GF-D8 (cell line): Measurements from ENCODE around the gene ZNF385D.

Experiments
- DNase-seq: peaks from one replicate; lab custom pipeline; 2025; lab: John Stamatoyannopoulos, UW

Gene ZNF385D

DNA sequence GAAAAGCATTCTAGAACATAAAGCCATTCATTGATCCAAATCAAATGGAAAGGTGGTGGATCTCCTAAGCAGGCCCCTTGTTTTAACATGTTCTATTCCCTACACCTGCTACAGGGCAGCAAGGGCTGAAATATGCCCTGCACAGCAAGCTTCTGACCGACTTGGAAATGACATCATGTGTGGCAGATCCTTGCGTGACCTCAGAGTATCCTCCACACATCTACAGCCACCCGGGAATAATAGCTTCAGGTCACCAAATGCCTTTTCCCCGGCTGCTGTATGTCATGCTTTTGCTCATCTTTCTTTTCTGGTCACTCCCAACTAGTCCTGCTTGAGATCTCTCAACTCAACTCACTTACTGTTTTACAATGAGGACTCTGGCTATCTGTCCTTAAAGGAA is 158.2 kb downstream of the ZNF385D start:
- no peak for DNase-seq

DNA sequence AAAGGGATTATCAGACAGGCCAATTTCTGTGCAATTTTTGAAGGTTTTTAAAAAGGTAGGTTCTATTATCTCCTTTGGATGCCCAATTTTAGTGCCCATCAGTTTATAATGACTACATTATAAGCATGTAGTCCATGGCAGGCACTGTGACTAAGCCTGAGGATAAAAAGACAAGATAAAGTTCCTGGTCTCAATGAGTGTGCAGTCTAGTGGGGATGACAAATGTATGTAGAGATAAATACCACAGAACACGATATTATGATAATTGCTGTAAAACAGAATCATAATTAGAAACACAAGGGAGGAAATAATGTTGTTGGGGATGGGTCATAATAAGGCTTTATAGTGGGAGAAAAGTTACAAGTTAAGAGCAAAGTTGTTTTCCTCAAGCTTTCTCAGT is 163.1 kb downstream of the ZNF385D start:
- DNase-seq: no peak

DNA sequence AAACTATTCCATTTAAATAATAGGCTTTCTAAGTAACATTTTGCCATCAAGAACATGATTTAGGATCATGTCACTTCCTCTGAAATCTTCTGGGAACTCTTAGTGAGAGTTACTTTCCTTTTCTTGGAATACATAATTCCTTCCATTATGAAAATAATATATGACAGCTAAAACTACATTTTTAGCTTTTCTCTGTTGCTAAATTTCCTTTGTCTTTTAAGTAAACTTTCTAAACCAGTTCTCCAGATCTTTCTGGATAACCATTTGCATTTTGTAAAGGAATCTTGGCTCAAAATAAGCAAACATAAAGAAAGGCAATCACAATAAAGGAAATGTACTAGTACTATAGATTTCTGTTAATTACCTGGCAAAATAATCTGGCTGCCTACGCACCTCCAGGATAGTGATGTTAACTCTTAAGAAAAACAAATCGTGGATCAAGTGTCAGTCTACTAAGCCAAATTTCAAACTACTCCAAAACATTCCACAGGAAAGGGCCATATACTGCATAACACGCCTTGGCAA is 165.7 kb downstream of the ZNF385D start:
- no peak for DNase-seq

DNA sequence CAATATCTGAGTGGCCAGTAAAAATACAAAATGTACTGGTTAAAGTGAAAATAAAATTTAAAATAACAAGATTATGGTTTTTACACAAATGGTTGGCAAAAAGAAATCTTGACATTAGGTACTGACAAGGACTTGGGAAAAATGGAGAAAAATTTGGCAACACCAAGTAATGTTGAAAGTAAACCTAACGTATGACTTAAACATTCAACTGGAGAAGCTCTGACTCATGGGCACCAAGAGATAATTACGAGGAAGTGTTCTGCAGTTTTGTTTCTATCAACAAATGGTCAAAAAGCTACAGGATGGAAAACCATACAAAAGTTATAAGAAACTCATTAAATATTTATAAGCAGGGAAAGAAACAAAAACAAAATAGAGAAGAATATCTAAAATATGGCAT is 177.7 kb downstream of the ZNF385D start:
- no peak for DNase-seq

DNA sequence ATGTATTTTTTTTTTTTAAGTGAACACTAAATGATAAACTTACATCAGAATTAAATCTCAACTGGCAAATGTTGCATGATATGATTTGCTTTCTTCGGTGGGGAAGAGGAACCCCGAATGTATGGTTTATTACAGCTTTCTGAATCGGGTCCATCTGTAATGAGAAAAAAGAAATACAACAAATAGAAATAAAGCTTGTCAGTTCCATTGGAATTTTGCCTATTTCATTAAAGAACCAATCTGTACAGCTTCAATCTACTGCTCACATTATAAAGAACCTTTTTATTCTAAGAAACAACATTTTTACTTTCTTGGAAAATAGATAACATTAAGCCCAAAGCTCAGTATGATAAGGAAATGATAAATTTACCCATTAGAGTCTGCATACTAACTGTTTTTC is 186.5 kb downstream of the ZNF385D start:
- no peak for DNase-seq

DNA sequence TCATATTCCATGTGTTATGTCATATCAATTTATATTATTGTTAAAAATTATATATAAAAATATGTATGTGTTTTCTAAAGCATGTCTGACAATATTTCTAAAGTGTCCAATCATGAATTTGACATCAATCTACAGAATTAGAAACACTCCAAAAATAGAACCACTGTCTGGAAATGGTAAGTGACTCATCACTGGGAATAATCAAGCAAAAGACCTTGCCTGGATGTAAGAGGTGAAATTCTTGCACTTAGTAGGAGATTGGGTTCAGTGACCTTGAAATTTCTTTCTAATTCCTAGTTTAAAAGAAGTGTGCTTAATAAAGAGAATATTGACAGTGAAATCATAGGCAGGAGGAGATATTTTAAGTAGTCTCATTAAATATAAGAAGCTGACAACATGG is 188.8 kb downstream of the ZNF385D start:
- DNase-seq: no peak

DNA sequence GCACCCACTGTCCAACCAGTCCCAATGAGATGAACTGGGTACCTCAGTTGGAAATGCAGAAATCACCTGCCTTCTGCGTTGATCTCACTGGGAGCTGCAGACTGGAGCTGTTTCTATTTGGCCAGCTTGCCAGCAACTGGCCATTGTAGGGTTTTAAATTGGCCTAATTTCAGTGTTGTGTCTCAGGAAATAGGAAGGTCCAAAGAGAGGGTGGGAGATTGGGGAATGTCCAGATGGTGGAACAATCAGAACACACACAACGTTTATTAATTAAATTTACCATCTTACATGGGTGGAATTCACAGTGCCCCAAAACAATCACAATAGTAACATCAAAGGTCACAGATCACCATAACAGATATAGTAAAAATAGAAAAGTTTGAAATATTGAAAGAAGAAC is 189.5 kb downstream of the ZNF385D start:
- no peak for DNase-seq

DNA sequence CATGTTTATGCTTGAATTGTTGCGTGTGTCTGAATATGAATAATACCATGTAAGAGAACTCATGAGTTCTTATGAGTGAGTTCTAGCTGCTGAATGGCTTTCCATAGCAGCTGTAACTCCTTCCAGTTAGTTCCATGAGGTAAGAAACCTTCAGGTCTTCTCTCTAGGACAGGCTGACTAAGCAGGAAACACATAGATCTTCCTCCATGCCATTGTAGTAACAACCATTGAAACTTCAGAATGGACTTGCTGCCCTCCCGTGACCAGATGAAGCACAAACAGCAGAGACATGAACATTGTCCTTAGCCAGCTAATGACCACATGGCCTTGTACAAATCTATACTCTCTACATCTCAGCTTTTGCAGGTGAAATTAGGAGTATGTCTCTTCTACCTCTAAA is 200.0 kb downstream of the ZNF385D start:
- DNase-seq: no peak

DNA sequence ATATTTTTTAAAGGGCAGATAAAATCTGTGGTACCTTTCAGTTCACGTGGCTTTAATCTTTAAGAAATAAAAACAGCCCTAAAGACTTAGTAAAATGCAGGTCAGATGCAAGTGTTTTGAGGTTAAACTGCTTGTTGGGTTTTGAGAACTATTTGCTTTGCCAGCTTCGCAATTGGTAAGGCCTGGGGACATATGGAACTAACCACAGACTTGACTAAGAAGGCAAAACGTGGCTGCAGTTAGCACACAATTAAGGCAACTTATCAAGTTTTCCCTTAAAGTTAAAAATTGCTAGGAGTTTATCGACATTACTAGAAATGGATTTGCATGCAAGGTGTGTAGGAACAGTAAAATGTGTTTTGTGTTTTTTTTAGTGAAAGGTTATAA is 206.9 kb downstream of the ZNF385D start:
- no peak for DNase-seq

DNA sequence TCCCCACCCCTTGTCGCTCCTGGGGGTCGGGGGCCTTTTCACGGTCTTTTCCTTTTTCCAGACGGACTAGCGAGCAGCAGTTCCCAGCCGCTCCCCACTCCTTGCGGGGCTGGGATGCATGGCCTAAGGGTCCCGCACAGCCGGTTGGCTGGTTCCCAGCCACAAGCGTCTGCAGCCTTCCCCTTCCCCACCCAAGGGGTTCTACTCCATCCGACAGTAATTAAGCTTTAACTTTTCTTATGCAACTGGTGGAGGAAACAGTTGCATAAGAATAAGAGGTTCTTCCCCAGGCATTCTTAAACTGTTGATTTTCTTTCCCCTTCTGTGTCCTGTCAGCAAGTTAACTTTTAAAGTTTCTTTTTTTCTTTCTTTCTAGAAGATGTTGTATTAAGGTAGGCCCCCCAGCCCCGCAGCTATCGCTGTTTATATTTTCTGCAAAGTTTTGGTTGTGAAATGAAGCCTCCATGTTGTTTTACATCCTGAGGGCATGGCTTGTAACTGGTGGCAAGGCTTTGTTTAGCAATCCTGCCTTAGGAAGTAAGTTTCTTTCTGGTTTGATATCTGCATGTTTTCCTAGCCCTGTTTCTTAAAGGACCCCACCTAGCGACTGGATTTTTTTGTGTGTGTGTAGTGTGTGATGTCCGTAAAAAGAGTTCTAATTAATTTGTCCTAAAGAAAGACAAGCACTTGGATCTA is 207.5 kb downstream of the ZNF385D start:
- DNase-seq: no peak

DNA sequence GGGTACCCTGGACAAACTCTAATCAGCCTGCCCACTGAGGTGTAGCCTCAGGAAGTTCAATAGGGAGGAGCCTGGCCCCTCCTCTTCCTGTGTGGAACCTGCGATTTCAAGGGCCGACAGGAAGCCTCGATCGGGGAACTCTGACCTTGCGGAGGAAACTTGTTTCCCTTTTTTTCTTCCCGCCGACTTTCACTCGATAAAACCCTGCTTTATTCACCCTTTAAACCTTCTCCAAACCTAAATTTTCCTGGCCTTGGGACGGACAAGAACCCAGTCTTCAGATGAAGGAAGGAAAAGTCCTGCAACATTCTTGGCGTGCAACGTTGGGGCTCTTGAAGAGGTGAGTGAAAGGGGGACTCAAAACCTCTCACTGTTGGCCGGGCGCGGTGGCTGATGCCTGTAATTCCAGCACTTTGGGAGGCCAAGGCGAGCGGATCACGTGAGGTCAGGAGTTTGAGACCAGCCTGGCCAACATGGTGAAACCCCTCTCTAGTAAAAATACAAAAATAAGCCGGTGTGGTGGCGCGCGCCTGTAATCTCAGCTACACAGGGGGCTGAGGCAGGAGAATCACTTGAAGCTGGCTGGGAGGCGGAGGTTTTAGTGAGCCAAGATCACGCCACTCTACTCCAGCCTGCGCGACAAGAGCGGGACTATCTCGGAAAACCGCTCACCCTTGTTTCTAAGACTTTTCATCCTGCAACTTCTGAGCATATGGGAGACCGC is 208.2 kb downstream of the ZNF385D start:
- no peak for DNase-seq

DNA sequence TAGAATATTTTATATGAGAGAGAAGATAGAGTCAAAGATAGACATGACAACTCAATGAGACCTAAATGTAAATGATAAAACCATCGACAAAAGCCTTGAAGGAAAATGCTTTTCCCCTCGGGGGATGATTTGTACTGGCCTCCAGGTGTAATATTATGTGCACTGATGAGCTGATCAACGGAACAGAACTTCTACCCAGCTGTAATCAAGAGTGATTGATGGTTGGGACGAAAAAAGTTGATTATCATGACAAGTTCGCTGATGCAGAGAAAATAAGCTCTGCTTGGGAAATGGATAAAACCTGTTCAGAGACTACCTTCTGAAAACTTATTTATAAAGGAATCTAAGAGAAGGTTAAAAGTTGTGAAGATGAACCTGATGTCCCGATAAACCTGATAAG is 210.7 kb downstream of the ZNF385D start:
- no peak for DNase-seq

DNA sequence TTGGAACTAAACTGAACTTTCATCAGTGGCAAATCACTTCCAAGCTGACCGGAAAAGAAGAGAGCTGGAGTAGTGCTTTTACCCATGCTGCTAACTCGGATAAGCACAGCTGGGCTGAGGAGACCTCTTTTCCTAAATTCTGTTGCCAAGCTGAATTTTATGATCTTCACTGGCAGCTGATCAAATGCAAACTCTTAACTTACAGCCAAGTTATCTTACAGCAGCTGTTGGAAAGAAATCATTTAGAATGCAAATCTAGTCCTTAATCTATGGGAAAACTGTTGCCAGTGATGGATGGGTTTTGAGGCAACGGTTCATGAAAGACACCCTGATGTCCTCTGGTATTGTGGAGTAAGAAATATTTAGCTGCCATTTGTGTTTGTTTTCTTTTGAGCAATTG is 216.5 kb downstream of the ZNF385D start:
- no peak for DNase-seq

DNA sequence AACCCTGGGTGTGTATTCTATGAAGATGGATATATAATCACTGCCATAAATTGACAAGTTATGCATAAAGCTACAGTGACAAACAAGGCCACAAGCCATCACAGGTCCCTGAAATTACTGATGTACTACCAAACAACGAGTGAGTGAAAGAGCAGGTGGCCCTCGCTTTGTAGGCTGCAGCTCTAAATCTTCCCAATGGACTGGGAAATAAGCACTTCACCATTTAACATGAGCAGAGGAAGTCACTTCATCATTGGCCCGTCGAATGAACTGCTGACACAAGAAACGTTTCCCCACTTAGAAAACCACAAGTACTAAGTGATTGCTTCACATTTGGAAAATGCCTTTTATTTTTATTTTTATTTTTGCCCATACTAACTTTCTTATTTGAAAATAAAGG is 218.0 kb downstream of the ZNF385D start:
- no peak for DNase-seq

DNA sequence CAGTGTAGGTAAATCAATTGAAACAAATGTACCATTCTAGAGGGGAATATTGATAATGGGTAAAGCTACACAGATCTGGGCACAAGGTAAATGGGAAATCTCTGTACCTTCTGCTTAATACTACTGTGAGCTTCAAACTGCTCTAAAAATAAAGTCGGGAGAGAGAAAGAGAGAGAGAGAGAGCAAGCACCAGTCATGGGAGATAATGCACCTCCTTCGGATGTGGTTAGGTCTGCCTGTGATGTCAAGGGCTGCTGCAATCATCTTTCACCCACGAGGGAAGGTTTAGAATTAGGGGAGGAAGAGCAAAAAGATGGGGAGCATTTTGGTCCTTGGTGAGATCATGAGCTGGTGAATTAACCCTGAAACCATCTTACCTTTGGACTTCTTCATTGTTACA is 219.1 kb downstream of the ZNF385D start:
- no peak for DNase-seq

DNA sequence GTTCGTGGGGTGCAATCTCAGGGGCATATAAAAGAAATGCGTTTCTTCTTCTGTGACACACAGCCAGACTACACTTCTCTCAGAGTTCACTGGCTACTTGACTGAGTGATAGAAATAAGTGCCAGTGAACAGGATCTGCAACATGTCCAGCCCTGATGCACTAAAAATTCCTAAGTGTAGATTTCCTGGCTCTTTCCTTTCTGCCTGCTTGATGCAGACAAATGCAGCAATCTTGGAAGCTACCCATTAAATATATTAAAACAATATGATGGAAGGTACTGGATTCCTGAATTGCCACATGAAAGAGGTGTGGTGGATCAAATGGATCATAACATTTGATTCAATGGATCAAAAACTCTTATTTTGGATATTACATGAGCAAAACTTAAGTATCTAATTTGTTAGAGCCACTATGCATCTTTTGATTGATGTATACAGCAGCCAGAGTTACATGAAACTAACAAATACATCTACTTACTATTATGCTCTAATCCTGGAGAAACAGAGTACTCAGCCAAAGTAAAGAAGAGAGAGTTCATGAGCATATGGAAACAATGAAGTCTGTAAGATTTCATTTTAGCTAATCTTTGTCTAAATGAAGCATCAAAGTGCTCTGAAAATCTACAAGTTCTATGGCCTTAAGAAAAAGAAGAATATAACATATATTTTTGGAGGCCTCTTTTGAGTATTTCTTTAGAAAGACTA is 222.6 kb downstream of the ZNF385D start:
- no peak for DNase-seq

DNA sequence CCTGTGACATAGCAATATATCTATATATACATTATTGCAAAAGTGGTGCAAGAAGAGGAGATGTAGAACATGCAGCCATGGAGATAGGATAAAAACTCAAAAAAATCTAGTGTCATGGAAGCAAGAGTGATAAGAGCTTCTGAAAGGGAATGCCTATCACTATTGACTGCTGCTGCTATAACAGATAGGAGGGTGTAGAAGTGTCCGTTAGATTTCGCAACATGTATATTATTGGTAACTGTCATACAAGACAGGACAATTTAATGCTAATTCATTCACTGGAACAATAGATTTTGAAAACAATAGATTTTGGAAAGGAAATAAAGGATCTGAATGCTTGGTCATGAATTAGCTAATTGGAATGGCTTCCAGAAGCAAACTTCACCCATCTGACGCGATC is 224.5 kb downstream of the ZNF385D start:
- DNase-seq: no peak

DNA sequence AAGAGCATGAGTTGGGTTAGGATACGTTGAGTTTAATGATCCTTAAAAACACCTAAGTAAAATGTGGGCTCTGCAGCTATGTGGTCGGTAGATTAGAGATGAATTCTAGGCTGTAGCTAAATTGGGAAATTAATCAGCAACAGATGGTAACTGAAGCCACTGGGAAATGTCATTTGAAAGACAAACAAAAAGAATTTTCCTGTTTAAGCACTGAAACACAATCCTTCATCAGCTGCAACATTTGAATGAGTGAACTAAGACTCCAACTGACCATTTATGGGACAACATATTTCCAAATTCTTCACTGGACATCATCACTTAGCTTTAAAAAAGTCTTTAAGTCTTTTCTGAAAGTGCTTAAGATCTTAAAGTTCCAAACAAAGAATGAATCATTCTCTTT is 226.9 kb downstream of the ZNF385D start:
- no peak for DNase-seq

DNA sequence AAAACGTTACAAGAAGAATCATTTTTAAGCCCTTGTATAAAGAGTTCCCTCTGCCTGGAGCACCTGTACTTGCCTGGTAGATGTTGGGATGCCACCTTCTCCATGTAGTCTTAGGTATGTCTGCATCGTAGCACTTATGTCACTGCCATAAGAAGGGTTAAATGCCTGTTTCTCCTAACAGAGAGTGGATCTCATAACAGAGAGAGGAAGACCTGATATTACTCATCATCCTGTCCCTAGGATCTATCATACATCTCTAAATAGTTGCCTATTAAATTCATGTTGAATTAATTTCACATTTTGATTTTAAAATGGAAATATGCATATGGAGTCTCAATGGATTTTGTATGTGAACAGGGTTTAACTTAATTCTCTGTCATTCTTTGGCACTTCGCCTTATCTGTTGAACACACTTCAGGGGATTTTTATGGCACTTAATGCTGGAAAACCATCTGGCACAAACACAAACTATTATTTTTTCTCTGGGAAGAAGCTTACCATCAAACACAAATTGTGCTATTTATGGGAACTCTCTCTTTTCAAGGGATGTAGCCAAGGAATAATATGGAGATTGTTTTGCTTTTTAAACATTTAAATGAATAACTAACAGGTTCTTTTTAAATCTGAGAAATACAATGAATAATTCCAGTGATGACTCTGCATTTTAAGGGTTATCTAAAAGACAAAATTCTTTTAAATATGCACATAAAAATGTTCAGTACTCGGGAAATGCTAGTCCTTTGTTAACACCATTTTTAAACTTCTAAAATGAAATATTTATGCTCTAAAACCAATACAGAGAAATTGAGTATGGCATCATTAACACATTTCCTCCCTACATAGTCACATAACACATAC is 230.7 kb downstream of the ZNF385D start:
- no peak for DNase-seq

DNA sequence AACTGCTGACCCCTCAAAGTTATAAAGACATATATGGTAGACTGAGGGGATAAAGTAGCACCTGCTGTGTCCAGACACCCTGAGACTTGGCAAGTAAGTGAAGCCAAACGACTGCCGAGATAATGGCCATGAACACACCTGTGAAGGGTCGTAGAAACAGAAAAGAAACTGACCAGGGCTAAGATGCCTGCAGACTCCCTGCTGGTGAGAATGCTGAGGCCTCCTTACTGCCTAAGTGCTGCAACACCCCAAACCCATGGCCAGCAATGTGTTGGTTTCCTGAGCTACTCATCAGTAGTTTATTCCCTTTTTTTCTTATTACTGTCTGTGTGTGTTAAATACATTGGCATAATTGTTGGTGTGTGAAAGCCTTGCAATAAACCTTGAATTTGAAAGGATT is 233.8 kb downstream of the ZNF385D start:
- DNase-seq: no peak

DNA sequence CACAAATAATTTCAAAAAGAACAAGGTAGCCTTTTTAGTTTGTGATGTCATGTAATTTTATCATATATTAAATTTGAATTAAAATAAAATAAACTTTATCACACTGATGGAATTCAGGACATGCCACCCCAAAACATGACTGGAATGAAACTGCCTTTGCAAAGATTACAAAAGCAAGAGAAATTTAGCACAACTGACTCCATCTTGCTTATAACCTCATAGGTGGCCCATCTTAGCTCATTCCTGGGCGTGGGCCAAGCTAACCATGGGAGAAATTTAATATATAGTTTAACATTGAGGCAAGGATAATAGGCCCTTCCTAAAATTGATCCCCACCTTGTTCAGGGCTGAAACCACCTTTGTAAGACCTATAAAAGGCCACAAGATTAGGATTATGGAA is 235.6 kb downstream of the ZNF385D start:
- no peak for DNase-seq
